Measurements from ENCODE around the gene HMGXB3.

- TF ChIP-seq CTCF (conservative IDR thresholded peaks at IDR 0.05 in 1 of 2, IDR thresholded peaks at IDR 0.05 in 1 of 2; ENCODE audit: extremely low read depth in 1 of 2, insufficient read depth in 1 of 2, low read depth in 1 of 2, low read length in 2 of 2) (no peak), EZH2 (IDR thresholded peaks at IDR 0.05; ENCODE audit: borderline replicate concordance, low read length) (no peak)
Measured at GRCh38 chr5:149953436-149954121, 47.0 kb upstream of the HMGXB3 start.

Data from mammary epithelial cell (primary cell).